Loucy (cell line): ENCODE results near the gene SQSTM1.

Experiments used
- H2AFZ ChIP-seq: fragments of 200-600 bp; sonication (generic); 2 replicates; pipeline ENCODE4 v1.6.0; 2016; ENCODE audit warnings: antibody characterized with exemption, mild to moderate bottlenecking, low read length, moderate library complexity
- H3F3A ChIP-seq: fragments of 200-600 bp; 2 replicates; pipeline ENCODE4 v1.6.0; 2016; ENCODE audit warnings: antibody characterized with exemption, low read depth, mild to moderate bottlenecking
- H3K27me3 ChIP-seq: fragments of 200-600 bp; sonication (generic); 2 replicates; pipeline ENCODE4 v1.6.1; 2014; ENCODE audit warnings: low read length, mild to moderate bottlenecking; ENCODE audit not compliant: insufficient read depth, poor library complexity, severe bottlenecking
- H3K36me3 ChIP-seq: fragments of 200-600 bp; sonication (generic); 2 replicates; pipeline ENCODE4 v1.6.1; 2016; ENCODE audit warnings: low read length; ENCODE audit not compliant: insufficient read depth
- H3K4me1 ChIP-seq: fragments of 200-600 bp; sonication (generic); 2 replicates; pipeline ENCODE4 v1.5.1; 2014; ENCODE audit warnings: low read length, mild to moderate bottlenecking; ENCODE audit not compliant: insufficient read depth, poor library complexity, severe bottlenecking
- H3K4me2 ChIP-seq: fragments of 200-600 bp; sonication (generic); 2 replicates; pipeline ENCODE4 v1.6.0; 2014; ENCODE audit warnings: antibody characterized with exemption, low read length, low read depth, mild to moderate bottlenecking; ENCODE audit not compliant: poor library complexity, severe bottlenecking
- H3K4me3 ChIP-seq: fragments of 200-600 bp; sonication (generic); 2 replicates; pipeline ENCODE4 v1.5.1; 2014; ENCODE audit warnings: low read length, mild to moderate bottlenecking, mixed read lengths; ENCODE audit not compliant: poor library complexity, severe bottlenecking
- H3K79me2 ChIP-seq: fragments of 200-600 bp; sonication (generic); 2 replicates; pipeline ENCODE4 v1.6.1; 2014; ENCODE audit warnings: low read length; ENCODE audit not compliant: insufficient read depth
- H3K9ac ChIP-seq: fragments of 200-600 bp; sonication (generic); 2 replicates; pipeline ENCODE4 v1.6.0; 2014; ENCODE audit warnings: mild to moderate bottlenecking, low read depth, low read length, moderate library complexity; ENCODE audit not compliant: poor library complexity, severe bottlenecking
- H3K9me2 ChIP-seq: fragments of 200-600 bp; sonication (generic); replicated peaks from 2 replicates; pipeline ENCODE4 v1.6.1; 2016; ENCODE audit warnings: low read depth, low read length, mixed read lengths
- H3K9me3 ChIP-seq: fragments of 200-600 bp; sonication (generic); 2 replicates; pipeline ENCODE4 v1.6.1; 2014; ENCODE audit warnings: mild to moderate bottlenecking, antibody characterized with exemption, low read length, low read depth; ENCODE audit not compliant: insufficient read depth
- H4K20me1 ChIP-seq: fragments of 200-600 bp; sonication (generic); 2 replicates; pipeline ENCODE4 v1.6.0; 2014; ENCODE audit warnings: antibody characterized with exemption, low read length, mild to moderate bottlenecking; ENCODE audit not compliant: insufficient read depth, poor library complexity, severe bottlenecking
- EZH2phosphoT487 ChIP-seq: fragments of 200-600 bp; IDR thresholded peaks from 2 replicates; pipeline ENCODE4 v1.6.1; 2018; ENCODE audit warnings: antibody characterized with exemption, mild to moderate bottlenecking, moderate library complexity, borderline replicate concordance
- TF ChIP-seq, protein P1 (sequence below): fragments of 200-600 bp; sonication (generic); conservative IDR thresholded peaks from 2 replicates; pipeline ENCODE4 v1.5.1; 2014; ENCODE audit warnings: mild to moderate bottlenecking, antibody characterized with exemption, low read length

The SQSTM1 gene

DNA sequence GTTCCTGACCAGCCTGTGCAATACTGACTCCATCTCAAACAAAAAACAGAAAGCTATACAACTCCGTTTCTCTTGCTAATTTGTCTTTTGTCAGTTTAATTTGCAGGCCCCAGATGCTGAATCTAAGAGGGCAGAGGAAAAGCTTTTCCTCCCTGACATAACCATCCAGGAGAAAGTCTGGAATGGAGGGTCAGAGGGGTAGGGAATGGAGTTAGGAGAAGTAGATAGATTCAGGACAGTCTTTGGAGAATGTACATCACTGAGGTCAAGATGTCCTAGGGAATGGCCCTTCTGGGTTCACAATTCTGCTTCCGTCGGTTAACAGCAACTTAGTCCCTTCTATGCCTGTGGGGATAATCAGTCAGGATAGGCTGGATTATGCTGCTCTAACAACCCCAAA lies 6.6 kb upstream of the SQSTM1 start:
- Histone ChIP-seq H3K9me2 (no peaks in the 10 kb centered on the region), H2AFZ (no peak overlapping the region), H3K4me3 (no peak overlapping the region), H3K9me3 (no peaks in the 10 kb centered on the region), H4K20me1 (no peaks in the 10 kb centered on the region), H3K4me2 (no peak overlapping the region), H3K4me1 (peaks cover 4% of the 10 kb centered on the region), H3K36me3 (no peaks in the 10 kb centered on the region), H3F3A (no peaks in the 10 kb centered on the region), H3K79me2 (no peaks in the 10 kb centered on the region), H3K27me3 (no peaks in the 10 kb centered on the region), H3K9ac (no peak overlapping the region)
- TF ChIP-seq, protein P1, sequence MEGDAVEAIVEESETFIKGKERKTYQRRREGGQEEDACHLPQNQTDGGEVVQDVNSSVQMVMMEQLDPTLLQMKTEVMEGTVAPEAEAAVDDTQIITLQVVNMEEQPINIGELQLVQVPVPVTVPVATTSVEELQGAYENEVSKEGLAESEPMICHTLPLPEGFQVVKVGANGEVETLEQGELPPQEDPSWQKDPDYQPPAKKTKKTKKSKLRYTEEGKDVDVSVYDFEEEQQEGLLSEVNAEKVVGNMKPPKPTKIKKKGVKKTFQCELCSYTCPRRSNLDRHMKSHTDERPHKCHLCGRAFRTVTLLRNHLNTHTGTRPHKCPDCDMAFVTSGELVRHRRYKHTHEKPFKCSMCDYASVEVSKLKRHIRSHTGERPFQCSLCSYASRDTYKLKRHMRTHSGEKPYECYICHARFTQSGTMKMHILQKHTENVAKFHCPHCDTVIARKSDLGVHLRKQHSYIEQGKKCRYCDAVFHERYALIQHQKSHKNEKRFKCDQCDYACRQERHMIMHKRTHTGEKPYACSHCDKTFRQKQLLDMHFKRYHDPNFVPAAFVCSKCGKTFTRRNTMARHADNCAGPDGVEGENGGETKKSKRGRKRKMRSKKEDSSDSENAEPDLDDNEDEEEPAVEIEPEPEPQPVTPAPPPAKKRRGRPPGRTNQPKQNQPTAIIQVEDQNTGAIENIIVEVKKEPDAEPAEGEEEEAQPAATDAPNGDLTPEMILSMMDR: no peak
- TF ChIP-seq EZH2phosphoT487: no peak

DNA sequence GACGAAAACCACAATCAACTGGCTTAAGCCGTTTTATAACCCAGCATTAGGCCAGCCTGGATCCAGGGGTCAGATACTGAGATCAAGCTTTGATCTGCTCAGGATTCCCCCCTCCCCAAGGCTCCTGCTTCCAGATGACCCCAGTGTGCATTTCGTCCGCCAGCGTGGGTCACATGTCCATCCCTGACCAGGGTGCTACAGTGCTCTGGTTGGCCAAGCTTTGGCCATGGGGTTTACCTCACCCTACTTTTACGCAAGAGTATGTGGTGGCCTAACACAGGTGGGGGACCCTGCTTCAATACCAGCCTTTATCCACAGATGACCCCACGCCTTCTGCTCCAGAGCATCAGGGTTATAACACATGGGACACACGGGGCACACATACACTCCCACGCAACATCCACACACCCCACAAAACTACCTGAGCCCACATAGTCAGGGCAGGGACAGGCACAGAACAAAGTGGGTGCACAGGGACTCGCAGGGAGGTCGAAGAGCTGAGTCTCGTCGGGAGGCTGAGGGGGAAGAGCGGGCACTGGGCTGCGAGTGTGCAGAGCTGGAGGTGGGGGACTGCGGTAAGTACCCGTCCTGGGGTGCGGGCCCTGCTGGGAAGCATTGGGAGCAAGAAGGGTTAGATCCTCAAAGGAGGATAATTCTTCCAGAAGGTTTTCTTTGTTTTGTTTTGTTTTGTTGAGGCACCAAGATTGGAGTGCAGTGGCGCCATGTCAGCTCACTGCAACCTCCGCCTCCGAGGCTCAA lies 5.0 kb upstream of the SQSTM1 start:
- Histone ChIP-seq H3K4me1 (peaks cover 12% of the 10 kb centered on the region), H3K4me2 (no peak overlapping the region), H3K9ac (no peak overlapping the region), H2AFZ (no peak overlapping the region), H4K20me1 (no peaks in the 10 kb centered on the region), H3K4me3 (no peak overlapping the region), H3K9me2 (no peaks in the 10 kb centered on the region), H3K27me3 (no peaks in the 10 kb centered on the region), H3F3A (no peaks in the 10 kb centered on the region), H3K79me2 (no peaks in the 10 kb centered on the region), H3K9me3 (no peaks in the 10 kb centered on the region), H3K36me3 (no peaks in the 10 kb centered on the region)
- no peak for TF ChIP-seq EZH2phosphoT487
- TF ChIP-seq, protein P1: no peak

DNA sequence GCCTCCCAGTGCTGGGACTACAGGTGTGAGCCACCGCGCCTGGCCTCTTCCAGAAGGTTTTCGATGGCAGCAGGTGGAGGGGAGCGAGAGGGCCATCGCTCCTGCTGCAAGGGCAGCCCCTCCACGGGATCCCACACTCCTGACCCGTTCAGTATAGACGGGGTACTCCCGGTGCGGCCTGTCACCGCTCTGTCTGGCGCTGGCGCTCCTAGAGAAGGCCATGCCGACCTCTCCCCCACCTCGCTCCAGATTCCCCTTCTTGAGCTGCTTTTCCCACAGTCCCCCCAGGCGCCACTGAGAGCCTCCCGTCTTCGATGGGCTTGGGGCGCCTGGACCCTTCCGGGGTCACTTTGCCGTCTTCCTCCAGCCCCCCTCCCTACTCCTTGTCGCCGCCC lies 4.3 kb upstream of the SQSTM1 start:
- Histone ChIP-seq H3K4me3 (no peak overlapping the region), H4K20me1 (no peaks in the 10 kb centered on the region), H3K9ac (no peak overlapping the region), H3K4me1 (peaks cover 12% of the 10 kb centered on the region), H3K79me2 (no peaks in the 10 kb centered on the region), H3F3A (no peaks in the 10 kb centered on the region), H3K9me2 (no peaks in the 10 kb centered on the region), H3K27me3 (no peaks in the 10 kb centered on the region), H3K4me2 (no peak overlapping the region), H3K9me3 (no peaks in the 10 kb centered on the region), H3K36me3 (no peaks in the 10 kb centered on the region), H2AFZ (no peak overlapping the region)
- TF ChIP-seq, protein P1: no peak
- no peak for TF ChIP-seq EZH2phosphoT487
